ENCODE measurements around the gene ABR. TPM values are rescaled to one million over a fixed set of nuclear protein-coding genes. Genes with fewer than 3 reads are reported as not detected.

The ABR gene
- polyA plus RNA-seq, 2 of the 4 experiments (the other 2 are of a cell fraction) = 70.9 to 73.8 TPM

- TF ChIP-seq CTCF (IDR thresholded peaks at IDR 0.05) (no peak), TP53 (CRISPR knock-in tag; IDR thresholded peaks at IDR 0.05) (no peak), ZNF302 (CRISPR knock-in tag; IDR thresholded peaks at IDR 0.05) (no peak), HOXB13 (CRISPR knock-in tag; IDR thresholded peaks at IDR 0.05; ENCODE audit: low read depth) (no peak)
These were observed 175.6 kb downstream of the ABR start (continued) for GRCh38 chr17:1003972-1004768.

- ATAC-seq (peak in 1 of 2 experiments; percentile 4; a peak in 1 of 6 replicates), FAIRE-seq (no peak), DNase-seq (ENCODE audit: low read depth in 1 of 2, low spot score in 1 of 2) (no peak)
- peaks cover 4% of the 10 kb centered on the region; the same call in 2 of the 3 replicates for H3K4me1 ChIP-seq
- no peak overlapping the region for H3K27ac ChIP-seq
- ChIA-PET POLR2A (no interaction called here), CTCF (interaction anchor here (0.5 to 1.5 kb wide), 2 partner anchors 53 to 81 kb away, joined by 3 read pairs; no protein-coding TSS in a partner anchor)
- no peak overlapping the region for H3K4me2 ChIP-seq
- WGBS (ENCODE audit: missing lambda C conversion rate) = 93% methylated on average over 5 of the region's 5 CpGs
- no peak overlapping the region for H3K4me3 ChIP-seq
- TF ChIP-seq HES2 (IDR thresholded peaks at IDR 0.05) = no peak
- no peak for TF ChIP-seq HOXA7 (CRISPR knock-in tag; IDR thresholded peaks at IDR 0.05)
- TF ChIP-seq KDM5A (IDR thresholded peaks at IDR 0.05) = no peak
- no peak for TF ChIP-seq POLR2AphosphoS2 (conservative IDR thresholded peaks at IDR 0.05; ENCODE audit: low read length)
- TF ChIP-seq PBX3 (IDR thresholded peaks at IDR 0.05) = no peak
- no peak for TF ChIP-seq HEYL (CRISPR knock-in tag; IDR thresholded peaks at IDR 0.05)
- no peaks in the 10 kb centered on the region for H3K9me3 ChIP-seq
These were observed 176.2 kb downstream of the ABR start for GRCh38 chr17:1003633-1003971.

- DNase-seq (ENCODE audit: low read depth in 1 of 2, low spot score in 1 of 2) (no peak), ATAC-seq (no peak), FAIRE-seq (no peak)
- peaks cover 11% of the 10 kb centered on the region for H3K4me1 ChIP-seq
- 83% methylated on average over 19 of the region's 19 CpGs for WGBS (ENCODE audit: missing lambda C conversion rate)
- no peak overlapping the region for H3K4me2 ChIP-seq
- H3K4me3 ChIP-seq = no peak overlapping the region
- H3K9me3 ChIP-seq = no peaks in the 10 kb centered on the region
- ChIA-PET POLR2A (no interaction called here), CTCF (interaction anchor here (0.5 to 8.3 kb wide), 5 partner anchors 20 to 82 kb away, joined by 3 to 121 read pairs (median 3); partner anchors contain the start of gene NXN)
- H3K27ac ChIP-seq = no peak overlapping the region
- TF ChIP-seq CBX2 (IDR thresholded peaks at IDR 0.05; ENCODE audit: borderline replicate concordance, low read depth) (no peak), CBX8 (IDR thresholded peaks at IDR 0.05) (no peak), GATA3 (IDR thresholded peaks at IDR 0.05; ENCODE audit: borderline replicate concordance) (no peak), PBX3 (IDR thresholded peaks at IDR 0.05) (no peak), HOXB13 (CRISPR knock-in tag; IDR thresholded peaks at IDR 0.05; ENCODE audit: low read depth) (no peak), ZSCAN20 (CRISPR knock-in tag; IDR thresholded peaks at IDR 0.05) (no peak), E2F6 (IDR thresholded peaks at IDR 0.05; ENCODE audit: borderline replicate concordance, low read depth) (no peak), HES2 (IDR thresholded peaks at IDR 0.05) (no peak), EHF (CRISPR knock-in tag; IDR thresholded peaks at IDR 0.05) (no peak), NR3C1 (IDR thresholded peaks at IDR 0.05) (no peak), CEBPB (IDR thresholded peaks at IDR 0.05) (no peak), POLR2AphosphoS2 (conservative IDR thresholded peaks at IDR 0.05; ENCODE audit: low read length) (no peak)
These were observed 176.8 kb downstream of the ABR start for GRCh38 chr17:1002771-1003555.
